HG03457 (cell line): ENCODE results near the gene ANKS1B.
"Not testable (repeated sequence)": the region's sequence is repeated elsewhere in the genome, so short reads cannot be mapped to it uniquely, and the experiment has no call there.

Experiments
- ATAC-seq: cut with Tn5 transposase; IDR thresholded peaks from one replicate; pipeline ENCODE4 v1.9.1; 2021; ENCODE audit warnings: moderate number of reproducible peaks; ENCODE audit not compliant: unreplicated experiment

ANKS1B gene

DNA sequence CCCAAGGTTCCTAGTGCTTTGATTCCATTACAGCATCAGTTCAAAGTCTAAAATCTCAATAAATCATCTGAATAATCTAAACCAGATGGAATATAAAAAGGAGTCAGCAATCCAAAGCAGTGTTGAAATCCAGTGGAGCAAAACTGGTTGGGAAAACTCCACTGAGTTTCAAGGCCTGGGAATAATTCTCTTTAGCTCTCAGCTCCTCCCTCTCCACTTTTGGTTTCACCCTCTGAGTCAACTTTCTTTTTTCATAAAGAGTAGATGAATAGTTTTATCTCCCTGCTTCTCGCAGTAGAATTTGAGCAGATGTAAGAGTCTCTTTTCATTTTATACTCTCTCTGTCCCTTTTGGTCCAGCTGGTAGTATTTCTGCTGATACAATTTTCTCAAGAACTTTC, 1001.1 kb downstream of the ANKS1B start:
- ATAC-seq, result no peak

DNA sequence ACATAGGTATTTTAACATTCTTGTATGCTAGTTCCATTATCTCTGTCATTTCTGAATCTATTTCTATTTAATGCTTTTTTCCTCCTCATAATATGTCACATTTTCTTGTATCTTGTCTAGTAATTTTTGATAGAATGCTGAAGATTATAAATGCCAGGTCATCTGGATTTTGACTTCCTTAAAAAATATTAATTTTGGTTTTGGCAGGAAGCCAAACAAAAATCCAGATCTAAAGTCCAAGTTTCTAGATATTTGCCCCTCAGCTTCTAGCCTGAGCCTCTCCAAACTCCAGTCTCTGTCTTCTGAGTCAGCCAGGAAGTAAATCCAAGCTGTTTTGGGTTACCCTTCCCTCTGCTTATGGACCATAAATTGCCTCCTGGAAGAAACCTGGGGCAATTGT, 1004.2 kb downstream of the ANKS1B start:
- no peak for ATAC-seq

DNA sequence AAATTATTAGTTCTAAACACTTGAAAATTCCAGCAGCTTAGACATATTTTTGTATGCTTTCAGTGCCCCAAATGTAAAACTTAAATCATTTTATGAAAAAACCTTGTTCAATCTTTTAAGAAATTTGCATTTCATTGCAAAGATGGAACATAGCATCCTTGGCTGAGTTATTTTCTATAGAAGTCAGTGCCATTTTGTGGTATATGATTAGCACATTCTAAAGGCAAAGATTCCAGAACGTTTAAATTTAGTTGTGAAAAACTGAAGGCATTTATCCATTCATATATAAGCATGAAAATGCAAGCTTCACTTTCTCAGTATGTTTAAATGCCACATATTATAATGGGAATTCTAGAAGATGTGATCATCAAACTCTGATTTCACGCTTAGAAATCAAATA, 1007.5 kb downstream of the ANKS1B start:
- ATAC-seq, result no peak

DNA sequence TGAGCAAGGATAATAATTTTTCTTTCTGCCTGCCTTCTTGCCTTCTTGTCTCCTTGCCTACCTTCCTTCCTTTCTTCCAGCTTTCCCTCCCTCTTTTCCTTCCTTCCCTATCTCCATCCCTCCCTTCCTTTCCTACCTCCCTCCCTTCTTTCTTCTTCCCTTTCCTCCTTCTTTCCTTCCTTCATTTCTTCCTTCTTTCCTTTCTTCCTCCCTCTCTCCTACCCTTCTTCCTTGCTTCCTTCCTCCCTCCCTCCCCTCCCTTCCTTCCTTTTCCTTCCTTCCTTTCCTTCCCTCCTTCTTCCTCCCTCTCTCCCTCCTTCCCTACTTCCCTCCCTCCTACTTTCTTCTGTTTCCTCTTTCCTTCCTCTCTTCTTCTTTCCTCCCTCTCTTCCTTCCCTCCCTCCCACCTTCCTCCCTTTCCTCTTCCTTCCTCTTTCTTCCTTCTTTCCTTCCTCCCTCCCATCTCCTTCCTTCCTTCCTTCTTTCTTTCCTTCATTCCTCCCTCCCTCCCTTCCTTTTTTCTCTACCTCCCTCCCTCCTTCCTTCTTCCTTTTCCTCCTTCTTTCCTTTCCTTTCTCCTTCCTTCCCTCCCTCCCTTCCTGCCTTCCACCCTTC, 1009.9 kb downstream of the ANKS1B start:
- ATAC-seq, result no peak

DNA sequence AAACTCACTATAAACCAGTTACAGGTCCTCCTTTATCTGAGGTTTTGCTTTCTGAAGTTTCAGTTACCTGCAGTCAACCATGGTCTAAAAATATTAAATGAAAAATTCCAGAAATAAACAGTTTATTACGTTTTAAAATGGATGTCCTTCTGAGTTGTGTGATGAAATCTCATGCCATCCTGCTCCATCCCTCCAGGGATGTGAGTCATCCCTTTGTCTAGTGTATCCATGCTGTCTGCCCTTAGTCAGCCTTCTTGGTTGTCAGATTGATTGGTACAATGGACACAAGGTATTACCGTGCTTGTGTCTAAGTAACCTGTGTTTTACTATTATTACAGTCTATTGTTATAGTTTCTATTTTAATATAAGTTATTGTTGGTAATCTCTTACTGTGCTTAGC, 1011.3 kb downstream of the ANKS1B start:
- ATAC-seq, result no peak

DNA sequence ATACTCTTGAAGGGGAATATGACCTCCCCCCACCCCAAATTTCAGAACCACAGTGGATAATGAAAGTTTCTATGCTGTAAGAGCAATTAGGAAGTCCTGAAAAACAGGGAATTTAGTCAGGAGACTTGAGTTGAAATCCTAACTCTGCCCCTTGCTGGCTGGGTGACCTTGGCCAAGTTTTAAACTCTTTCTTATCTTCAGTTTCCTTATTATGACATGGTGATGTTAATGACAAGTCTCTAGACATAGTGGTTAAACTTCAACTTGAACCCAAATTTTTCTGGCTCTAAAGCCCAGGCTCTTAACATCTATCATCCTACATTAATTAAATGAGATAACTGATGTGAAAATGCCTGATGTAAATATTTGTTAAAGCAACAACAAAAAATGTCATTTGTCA, 1013.8 kb downstream of the ANKS1B start:
- no peak for ATAC-seq

DNA sequence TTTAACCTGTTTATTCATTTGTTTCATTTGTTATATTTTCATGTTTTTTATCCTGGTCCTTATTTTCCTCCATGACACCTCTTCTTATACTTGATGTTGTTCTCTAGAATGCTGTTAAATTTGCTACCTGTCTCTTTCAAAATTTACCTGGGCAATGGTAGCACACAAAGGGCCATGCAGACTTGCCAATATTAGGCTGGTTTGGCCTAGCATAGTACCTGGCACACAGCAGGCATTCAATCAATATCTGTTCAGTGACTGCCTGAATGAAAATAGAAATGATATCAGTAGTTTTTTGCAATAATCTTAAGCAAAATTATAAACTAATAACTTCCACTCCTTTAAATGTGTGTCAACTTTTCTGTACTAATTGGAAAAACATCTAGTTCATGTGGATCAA, 1014.5 kb downstream of the ANKS1B start:
- no peak for ATAC-seq

DNA sequence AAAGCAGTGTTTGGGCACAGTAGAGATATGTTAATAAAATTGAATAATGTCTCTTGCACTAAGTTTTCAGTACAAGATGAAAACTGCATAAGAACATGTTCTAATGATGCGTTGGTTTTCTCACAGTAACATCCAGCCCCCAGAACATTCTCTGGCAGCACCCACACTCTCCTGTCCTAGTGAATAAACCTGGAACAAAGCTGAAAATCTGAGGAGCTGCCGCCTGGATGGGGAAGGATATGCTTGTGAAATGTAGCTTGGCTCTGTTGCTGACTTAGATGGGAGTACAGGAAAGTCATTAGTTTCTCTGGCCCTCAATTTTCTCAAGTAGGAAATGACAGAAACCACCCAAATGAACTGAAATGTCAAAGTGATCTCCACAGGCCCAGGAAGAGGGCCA, 1015.8 kb downstream of the ANKS1B start:
- ATAC-seq, result no peak

DNA sequence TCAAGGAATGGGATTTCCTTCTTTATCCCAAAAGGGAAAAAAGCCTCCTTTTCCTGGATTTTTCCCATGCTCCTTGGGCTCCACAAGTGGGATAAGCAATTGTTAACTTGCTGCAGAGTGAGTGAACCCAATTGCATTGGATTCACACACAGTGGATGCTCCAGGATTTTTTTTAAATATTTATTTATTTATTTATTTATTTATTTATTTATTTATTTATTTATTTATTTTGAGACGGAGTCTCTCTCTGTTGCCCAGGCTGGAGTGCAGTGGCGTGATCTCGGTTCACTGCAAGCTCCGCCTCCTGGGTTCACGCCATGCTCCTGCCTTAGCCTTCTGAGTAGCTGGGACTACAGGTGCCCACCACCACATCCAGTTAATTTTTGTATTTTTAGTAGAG, 1027.6 kb downstream of the ANKS1B start:
- not testable (repeated sequence) for ATAC-seq

DNA sequence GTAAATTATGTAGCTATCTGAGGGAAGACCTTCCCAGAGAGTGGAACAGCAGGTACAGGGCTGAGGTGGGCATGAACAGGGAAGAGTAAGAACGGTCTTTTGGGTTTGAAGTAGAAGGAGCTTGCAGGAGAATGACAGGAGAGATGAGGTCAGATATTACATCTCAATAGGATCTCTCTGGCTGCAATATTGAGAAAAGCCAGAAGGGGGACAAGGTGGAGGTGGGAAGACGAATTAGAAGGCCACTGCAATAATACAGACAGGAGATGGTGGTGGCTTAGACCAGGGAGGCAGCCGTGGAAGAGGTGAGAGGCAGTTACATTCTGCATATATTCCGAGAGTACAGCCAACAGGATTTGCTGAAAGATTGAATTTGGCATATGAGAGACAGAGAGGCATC, 1029.5 kb downstream of the ANKS1B start:
- no peak for ATAC-seq

DNA sequence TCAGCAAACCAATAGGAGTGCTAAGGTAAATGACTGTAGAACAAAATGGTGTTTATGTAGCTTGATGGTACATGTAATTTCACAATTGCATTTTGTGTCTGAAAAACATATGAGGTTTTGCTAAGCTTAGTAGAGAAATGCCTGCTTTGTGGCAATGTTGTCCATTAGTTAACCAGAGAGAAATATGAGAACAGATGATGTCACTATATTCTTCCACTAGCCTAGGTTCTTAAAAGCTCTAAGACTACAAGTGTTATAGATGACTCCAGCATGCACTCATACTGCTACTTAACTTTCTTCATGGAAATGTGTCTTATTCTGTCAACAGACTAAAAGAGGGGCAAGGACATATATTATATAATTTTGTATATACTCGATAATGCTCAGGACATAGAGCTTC, 1030.2 kb downstream of the ANKS1B start:
- ATAC-seq, result no peak

DNA sequence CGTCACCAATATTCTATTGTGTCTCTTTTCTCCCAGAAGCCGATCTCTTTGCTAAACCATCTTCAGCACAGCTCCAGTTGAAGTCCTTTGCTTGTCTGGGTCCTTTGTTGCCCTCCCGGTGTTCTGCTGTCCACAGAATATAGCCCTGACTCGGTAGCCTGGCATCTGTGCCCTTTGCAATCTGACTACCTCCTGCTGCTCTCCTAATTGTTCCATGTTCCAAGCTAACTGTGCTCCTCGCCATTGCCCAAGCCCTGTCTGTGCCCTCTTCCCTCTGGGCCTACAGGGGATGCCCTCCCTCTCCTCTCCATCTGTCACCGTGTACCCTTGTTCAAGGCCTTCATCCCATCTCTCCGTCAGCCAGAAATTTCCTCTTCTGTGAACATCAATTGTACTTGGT, 1033.3 kb downstream of the ANKS1B start:
- ATAC-seq, result no peak

DNA sequence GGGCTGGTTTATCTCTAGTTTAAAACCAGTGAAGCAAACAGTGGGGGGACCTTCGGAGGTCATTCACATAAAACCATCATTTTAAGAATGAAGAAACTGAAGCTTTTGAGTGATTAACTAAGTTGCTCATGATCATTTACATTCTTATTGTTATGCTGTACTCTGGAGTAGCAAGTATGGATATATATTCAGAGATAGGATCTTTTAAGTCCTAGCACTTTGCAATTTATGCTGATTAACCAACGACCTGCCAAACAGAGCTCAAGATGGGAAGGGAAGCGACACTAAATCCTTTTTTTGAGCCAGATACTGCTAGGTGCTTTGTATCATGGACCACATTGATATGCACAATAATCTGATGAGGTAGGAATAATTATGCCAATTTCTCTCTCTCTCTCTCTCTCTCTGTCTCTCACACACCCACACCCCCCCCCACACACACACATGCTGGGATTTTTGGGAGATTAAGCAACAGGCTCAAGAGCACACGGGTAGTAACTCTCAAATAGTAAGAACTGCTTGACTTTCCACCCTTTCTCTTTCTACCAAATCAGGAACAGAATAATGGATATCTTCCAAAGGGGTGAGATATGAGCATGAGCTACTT, 1036.3 kb downstream of the ANKS1B start:
- ATAC-seq, result no peak

DNA sequence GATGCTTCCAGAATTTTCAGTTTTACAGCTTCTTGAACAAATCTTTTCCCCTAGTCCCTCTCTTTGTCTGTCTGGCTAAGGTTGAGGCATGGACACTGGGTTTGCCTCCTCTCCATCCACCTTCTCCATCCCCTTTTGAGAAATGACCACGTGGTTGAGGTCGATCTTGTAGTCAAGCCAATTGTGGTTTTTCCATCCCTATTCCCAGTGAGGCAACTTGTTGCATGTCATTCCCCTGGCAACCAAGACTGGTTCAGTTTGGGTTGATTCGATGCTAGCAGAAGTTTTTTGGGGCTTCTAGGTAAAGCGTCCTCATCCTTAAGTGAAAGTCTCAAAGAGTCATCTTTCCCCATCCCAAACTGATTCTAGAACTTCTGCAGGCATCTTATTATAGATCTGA, 1038.9 kb downstream of the ANKS1B start:
- ATAC-seq, result no peak

DNA sequence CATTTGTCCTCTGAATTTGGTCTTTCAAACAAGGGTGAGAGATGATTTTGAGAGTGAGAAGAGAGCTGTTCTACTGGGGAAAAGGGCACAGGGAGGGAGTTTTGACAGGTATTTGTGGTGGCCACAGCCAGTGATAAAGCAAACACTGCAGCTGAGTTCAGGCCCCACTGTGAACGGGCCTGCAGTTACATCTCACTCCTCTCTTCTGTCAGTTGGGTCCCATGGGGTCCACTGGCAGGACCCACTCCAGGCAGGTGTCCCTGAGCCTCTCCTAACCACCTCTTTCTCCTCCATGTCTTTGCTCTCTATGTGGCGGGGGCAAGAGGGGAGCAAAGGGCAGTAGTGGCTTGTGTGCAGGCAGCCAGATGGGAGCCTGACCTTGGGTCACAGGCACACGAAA, 1044.8 kb downstream of the ANKS1B start:
- ATAC-seq, result no peak

DNA sequence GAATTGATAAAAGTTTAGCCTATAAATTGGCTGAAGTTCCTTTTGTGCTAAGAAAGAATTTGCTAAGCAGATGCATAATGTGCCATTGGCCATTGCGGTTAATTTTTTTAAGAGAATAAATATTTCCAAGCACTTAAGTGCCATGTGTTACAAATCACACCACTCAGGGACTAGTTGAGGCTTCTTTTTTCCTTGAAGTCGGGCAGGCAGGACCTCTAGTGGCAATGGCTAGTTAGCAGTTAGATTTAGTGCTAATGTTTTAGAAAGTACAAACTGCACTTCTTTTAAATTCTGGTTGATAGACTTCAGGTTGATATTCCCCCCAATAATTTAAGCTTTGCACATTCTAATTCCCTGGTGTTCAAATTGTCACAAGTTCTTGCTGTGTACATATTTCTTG, 1045.4 kb downstream of the ANKS1B start:
- ATAC-seq, result no peak

DNA sequence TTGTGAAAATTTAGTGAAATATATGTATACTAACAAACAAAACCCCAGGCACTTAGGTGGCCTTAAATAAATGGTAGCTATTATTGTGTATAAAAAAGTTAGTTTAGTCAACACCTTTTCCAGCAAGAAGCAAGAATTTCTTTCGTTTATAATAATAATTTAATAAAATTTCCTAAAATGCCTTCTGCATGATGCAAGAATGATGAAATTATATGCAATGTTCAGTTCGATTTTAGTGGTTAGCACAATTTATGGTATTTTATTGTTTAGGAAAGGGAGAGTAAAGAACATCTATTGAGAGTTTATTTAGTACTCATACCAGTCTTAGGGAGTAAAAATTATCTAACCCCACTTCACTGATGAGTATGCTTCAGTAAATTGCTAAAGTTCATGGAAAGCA, 1048.9 kb downstream of the ANKS1B start:
- no peak for ATAC-seq

DNA sequence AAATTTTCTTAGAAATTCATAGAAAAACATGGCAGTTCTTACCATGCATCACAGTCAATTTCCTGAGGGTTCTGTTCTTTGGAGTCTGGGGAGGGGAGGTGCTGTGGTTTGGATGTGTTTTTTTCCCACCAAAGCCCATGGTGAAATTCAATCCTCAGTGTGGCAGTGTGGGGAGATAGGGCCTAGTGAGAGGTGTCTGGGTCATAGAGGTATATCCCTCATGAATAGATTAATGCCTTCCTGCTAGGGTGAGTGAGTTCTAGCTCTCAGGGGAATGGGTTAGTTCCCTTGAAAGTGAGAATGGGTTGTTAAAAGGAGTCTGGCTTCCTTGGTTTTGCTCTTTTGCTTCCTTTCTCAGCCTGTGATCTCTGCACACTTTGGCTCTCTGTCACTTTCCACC, 1061.9 kb downstream of the ANKS1B start:
- ATAC-seq, result no peak

DNA sequence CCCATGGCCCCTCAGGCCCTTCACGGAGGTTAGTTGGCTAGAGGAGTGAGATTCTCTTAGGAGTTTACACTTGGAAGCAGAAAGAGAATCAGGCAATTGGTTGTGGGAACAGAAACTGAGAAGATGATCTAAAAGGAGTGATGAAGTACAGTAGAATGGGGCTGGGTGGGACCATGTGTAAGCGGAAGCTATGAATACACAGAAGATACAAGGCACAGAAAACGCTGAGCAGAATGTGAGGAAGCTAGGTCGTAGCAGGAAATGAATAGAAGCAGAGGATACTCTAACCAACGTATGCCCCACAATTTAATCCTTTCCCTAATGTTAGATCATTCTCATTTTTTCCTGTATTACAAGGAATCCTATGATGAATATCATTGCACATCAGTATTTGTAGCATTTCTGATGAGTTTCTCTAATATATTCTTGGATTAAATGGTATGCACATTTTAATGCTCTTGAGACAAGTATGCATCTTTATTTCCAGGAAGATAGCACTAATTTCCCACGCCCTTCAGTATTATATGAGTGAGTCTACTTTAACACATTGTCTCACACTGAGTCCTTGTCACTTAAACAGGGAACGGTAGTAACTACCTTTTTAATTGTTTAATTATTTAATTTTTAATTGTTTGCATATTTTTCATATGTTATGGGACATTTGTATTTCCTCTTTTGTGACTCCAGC, 1066.4 kb downstream of the ANKS1B start:
- ATAC-seq, result no peak

DNA sequence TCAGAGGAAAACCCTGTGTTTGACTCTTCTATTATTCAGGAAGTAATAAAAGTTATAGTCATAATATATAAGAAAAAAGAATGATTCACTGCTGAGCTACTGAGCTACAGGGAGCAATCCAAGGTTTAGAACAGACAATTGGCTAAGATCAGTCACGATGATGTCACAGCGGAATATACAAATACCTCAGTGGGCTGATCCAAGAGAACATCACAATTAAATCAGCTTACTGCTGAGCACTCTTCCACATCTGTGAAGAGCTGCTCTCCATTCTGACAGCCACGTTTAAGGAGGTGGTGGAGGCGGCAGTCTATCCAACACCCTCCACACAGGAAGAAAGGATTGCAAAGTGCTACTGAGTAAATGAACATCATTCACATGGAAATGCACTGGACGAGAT, 1068.6 kb downstream of the ANKS1B start:
- ATAC-seq, result no peak

DNA sequence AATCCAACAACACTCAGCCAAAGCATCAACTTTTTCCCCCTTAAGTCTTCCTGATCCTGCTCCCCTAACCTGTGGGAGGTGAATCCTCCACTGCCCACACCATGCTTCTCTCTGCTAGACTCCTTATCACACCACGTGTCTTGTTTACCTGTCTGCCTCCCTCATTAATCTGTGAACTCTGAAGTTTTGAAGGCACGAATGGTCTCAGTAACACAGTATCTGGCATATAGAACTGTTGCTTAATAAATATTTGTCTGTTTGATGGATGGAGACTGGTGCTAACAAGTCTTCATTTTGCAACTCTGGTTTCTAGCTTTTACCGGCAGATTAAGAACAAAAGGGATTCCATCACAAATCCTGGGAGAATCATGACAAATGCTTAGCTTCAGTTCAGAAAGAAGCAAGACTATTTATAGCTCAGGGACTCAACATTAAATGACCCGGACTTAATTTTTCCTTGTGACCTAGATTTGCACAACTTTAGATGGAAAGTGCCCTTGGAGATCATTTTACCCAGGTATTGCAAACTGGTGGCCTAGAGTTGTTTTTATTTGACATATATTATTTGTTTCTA, 1072.2 kb downstream of the ANKS1B start:
- no peak for ATAC-seq

DNA sequence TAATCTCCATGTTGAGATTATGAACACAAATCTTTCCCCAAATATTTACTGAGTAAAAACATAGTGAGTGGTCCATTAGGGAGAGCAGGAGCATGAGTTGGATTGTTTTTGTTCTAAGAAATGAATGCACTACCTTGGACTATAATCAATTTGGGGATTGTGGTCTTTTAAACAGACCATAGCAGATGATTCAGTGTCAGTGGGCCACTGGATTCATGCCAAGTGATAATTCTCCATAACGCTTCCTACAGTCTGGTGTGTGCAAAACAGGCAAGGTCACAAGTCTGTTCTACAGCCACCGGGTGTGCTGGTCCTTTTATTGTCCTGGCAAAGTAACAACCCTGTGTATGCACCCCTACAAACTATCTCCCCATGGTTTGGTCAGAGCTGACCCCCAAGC, 1073.3 kb downstream of the ANKS1B start:
- no peak for ATAC-seq
